OCI-LY7 (cell line): ENCODE results near the gene GLIS2.

Experiments
- EZH2phosphoT487 ChIP-seq: fragments of 200-600 bp; sonication (generic); IDR thresholded peaks from 2 replicates; pipeline ENCODE4 v1.6.1; 2018; ENCODE audit warnings: low read depth, borderline replicate concordance, mild to moderate bottlenecking, mixed run types, antibody characterized with exemption, low read length, moderate library complexity, mixed read lengths
- TF ChIP-seq, protein P1 (sequence below): fragments of 200-600 bp; sonication (generic); conservative IDR thresholded peaks from 2 replicates; pipeline ENCODE4 v1.5.1; 2014; ENCODE audit warnings: mild to moderate bottlenecking, antibody characterized with exemption, low read length, moderate library complexity, mixed read lengths

DNA sequence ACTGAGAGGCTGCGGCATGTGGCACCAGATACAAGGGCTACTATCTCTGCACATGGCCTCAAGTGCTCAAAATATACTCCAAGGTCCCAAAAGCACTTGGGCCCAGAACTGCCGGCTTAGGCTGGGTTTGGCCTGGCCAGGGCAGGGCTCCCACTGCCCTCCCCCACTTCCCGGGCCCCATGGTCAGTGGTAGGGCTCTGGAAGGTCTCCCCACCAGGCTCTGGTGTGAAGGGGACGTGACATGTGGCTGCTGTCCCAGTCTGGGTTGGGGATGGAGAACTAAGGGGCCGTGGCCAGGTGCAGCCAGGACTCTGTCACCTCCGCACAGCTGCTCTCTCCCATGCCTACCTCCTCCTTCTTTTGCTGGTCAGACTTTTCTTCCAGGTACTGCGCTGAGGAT is 41.0 kb downstream of the GLIS2 start:
- TF ChIP-seq, protein P1, sequence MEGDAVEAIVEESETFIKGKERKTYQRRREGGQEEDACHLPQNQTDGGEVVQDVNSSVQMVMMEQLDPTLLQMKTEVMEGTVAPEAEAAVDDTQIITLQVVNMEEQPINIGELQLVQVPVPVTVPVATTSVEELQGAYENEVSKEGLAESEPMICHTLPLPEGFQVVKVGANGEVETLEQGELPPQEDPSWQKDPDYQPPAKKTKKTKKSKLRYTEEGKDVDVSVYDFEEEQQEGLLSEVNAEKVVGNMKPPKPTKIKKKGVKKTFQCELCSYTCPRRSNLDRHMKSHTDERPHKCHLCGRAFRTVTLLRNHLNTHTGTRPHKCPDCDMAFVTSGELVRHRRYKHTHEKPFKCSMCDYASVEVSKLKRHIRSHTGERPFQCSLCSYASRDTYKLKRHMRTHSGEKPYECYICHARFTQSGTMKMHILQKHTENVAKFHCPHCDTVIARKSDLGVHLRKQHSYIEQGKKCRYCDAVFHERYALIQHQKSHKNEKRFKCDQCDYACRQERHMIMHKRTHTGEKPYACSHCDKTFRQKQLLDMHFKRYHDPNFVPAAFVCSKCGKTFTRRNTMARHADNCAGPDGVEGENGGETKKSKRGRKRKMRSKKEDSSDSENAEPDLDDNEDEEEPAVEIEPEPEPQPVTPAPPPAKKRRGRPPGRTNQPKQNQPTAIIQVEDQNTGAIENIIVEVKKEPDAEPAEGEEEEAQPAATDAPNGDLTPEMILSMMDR = no peak
- TF ChIP-seq EZH2phosphoT487 = no peak
